Body of pancreas (tissue), 4 donors: ENCODE measurements around the gene IP6K2.

ENCODE experiments used
- POLR2A ChIP-seq, 3 donors: fragments of 450-650 bp; IDR thresholded peaks; one replicate each; pipeline ENCODE4 v1.6.1; 2016; ENCODE audit warnings: antibody characterized with exemption in 3 of 3, mild to moderate bottlenecking in 2 of 3
- TF ChIP-seq, protein P1 (sequence below), 7 experiments: fragments of 450-650 bp in 4 of 7; fragments of 200-600 bp in 3 of 7; sonication (generic) in 3 of 7; IDR thresholded peaks; one replicate each; pipeline ENCODE4 v1.5.1; 2016 to 2019; ENCODE audit warnings: antibody characterized with exemption in 7 of 7

DNA sequence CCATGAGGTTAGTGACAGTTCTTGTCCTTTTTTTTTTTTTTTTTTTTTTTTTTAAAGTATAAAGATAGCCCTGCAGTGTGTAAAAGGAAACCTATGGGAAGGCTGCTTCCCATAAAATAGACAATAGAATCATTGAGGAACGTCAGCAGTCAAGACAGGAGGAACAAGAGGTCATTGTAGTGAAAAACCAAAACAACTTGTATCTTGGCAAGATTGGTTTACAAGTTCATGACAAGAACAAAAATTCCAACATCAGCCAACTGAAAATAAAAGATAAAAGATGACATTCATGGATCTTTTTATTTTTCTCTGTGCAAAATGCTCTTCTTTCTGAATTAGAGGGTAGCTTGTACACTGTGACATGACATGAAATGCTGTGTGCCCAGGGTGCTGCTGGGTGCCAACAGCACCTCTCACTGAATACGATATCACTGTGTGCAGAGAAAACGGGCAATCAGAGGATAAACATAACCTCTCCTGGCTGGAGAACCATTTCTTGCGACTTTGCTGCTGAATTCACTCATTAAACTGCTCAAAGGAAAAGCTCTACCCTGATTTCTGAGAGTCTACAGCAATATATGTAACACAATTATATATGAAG, 30.1 kb upstream of the IP6K2 start:
- TF ChIP-seq, protein P1, sequence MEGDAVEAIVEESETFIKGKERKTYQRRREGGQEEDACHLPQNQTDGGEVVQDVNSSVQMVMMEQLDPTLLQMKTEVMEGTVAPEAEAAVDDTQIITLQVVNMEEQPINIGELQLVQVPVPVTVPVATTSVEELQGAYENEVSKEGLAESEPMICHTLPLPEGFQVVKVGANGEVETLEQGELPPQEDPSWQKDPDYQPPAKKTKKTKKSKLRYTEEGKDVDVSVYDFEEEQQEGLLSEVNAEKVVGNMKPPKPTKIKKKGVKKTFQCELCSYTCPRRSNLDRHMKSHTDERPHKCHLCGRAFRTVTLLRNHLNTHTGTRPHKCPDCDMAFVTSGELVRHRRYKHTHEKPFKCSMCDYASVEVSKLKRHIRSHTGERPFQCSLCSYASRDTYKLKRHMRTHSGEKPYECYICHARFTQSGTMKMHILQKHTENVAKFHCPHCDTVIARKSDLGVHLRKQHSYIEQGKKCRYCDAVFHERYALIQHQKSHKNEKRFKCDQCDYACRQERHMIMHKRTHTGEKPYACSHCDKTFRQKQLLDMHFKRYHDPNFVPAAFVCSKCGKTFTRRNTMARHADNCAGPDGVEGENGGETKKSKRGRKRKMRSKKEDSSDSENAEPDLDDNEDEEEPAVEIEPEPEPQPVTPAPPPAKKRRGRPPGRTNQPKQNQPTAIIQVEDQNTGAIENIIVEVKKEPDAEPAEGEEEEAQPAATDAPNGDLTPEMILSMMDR (IDR thresholded peaks at IDR 0.05), result no peak
- TF ChIP-seq POLR2A (IDR thresholded peaks at IDR 0.05), result no peak
